ENCODE data around the gene XPO4.
"Not testable (repeated sequence)": the region's sequence is repeated elsewhere in the genome, so short reads cannot be mapped to it uniquely, and the experiment has no call there.

Gene XPO4

GRCh38 chr13:20890540-20890939 lies 12.0 kb downstream of the XPO4 start:
- not testable (repeated sequence) for DNase-seq

DNA sequence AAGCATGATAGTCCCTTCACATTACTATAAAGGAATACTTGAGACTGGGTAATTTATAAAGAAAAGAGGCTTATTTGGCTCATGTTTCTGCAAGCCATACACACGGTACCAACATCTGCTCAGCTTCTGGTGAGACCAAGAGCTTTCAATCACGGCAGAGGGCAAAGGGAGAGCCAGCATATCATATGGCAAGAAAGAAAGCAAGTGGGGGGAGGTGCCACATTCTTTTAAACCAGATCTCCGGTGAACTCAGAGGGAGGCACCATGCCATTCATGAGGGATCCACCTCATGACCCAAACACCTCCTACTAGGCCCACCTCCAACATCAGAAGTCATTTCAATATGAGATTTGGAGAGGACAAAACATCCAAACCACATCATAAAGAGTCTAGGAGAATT lies 20.3 kb downstream of the XPO4 start:
- DNase-seq, result no peak

DNA sequence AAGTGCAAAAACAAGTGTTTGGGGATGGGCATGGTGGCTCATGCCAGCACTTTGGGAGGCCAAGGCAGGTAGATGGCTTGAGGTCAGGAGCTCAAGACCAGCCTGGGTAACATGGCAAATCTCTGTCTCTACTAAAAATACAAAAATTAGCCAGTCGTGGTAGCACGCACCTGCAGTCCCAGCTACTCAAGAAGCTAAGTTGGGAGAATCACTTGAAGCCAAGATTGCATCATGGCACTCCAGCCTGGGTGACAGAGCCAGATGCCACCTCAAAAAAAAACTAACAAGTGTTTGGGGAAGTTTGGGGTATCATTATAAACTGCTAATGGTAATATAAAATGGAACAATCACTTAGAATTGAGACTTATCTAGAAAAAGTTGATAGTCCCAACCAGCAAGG lies 24.6 kb downstream of the XPO4 start:
- DNase-seq, result no peak

DNA sequence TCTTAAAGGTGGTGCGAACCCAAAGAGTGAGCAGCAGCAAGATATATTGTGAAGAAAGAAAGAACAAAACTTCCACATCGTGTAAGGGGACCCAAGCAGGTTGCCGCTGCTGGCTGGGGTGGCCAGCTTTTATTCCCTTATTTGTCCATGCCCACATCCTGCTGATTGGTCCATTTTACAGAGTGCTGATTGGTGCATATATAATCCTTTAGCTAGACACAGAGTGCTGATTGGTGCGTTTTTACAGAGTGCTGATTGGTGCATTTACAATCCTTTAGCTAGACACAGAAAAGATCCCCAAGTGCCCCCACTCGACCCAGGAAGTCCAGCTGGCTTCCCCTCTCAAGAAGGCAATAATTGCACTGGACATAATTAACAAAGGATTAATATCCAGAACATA lies 25.7 kb downstream of the XPO4 start:
- DNase-seq, result not testable (repeated sequence)

GRCh38 chr13:20874439-20874838 lies 28.1 kb downstream of the XPO4 start:
- not testable (repeated sequence) for DNase-seq

GRCh38 chr13:20873348-20873747 lies 29.2 kb downstream of the XPO4 start:
- no peak for DNase-seq

DNA sequence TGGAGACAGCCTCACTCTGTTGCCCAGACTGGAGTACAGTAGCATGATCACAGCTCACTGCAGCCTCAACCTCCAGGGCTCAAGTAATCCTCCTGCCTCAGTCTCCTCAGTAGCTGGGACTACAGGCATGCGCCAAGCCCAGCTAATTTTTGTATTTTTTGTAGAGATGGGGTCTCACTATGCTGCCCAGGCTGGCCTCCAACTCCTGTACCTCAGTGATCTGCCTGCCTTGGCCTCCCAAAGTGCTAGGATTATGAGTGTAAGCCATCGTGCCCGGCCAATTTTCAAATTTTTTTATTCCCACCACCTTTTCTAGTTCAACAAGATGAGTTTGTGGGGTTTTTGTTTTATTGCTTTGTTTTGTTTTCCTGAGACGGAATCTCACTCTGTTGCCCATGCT lies 31.7 kb downstream of the XPO4 start:
- no peak for DNase-seq

GRCh38 chr13:20869540-20869939 lies 33.0 kb downstream of the XPO4 start:
- no peak for DNase-seq

- no peak for DNase-seq
Observed at GRCh38 chr13:20867408-20867807, 35.1 kb downstream of the XPO4 start.

- not testable (repeated sequence) for DNase-seq
Observed at GRCh38 chr13:20861666-20862065, 40.9 kb downstream of the XPO4 start.

DNA sequence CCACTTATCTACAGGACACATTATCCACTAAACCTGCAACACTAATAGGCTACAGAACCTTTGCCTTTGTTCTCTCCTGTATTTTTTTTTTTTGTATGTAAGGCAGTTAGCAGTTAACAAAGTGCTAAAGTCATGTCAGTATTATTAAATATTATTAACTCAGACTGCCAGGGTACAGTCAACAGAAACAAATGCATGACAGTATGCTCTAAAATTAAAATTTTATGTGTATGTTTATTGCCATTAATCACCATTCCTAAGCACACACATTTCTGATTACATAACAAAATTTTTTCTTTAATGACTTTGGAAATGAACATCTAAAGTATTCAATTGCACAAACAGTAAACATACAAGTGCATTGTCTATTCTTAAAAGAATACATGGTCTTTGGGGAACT lies 41.7 kb downstream of the XPO4 start:
- DNase-seq, result no peak

GRCh38 chr13:20856650-20857049 lies 45.9 kb downstream of the XPO4 start:
- DNase-seq, result no peak

GRCh38 chr13:20851844-20852402 lies 50.6 kb downstream of the XPO4 start:
- no peak for DNase-seq

GRCh38 chr13:20848944-20849343 lies 53.6 kb downstream of the XPO4 start:
- no peak for DNase-seq

GRCh38 chr13:20848203-20848602 lies 54.3 kb downstream of the XPO4 start:
- DNase-seq, result no peak

- no peak for DNase-seq
Observed at GRCh38 chr13:20847296-20847695, 55.2 kb downstream of the XPO4 start.

GRCh38 chr13:20843166-20843565 lies 59.4 kb downstream of the XPO4 start:
- DNase-seq, result no peak

GRCh38 chr13:20840568-20840967 lies 62.0 kb downstream of the XPO4 start:
- DNase-seq, result no peak

GRCh38 chr13:20833900-20834679 lies 68.5 kb downstream of the XPO4 start:
- DNase-seq, result no peak

- no peak for DNase-seq
Observed at GRCh38 chr13:20832861-20833260, 69.7 kb downstream of the XPO4 start.

- DNase-seq, result no peak
Observed at GRCh38 chr13:20831933-20832332, 70.6 kb downstream of the XPO4 start.

GRCh38 chr13:20831254-20831653 lies 71.3 kb downstream of the XPO4 start:
- DNase-seq, result no peak

- DNase-seq, result peak; percentile 20
Observed at GRCh38 chr13:20828539-20829364, 73.8 kb downstream of the XPO4 start.

Data from DMS153 (cell line).